Measurements from ENCODE around the gene MED26.

MED26 gene

GRCh38 chr19:16649734-16650133 is 21.7 kb upstream of the MED26 start:
- no peak for DNase-seq (ENCODE audit: low read depth in 2 of 2)

- DNase-seq (ENCODE audit: low read depth in 2 of 2), result no peak
Measured at GRCh38 chr19:16645140-16645539, 17.1 kb upstream of the MED26 start.

GRCh38 chr19:16641695-16642094 is 13.7 kb upstream of the MED26 start:
- DNase-seq (ENCODE audit: low read depth in 2 of 2), result no peak

- no peak for DNase-seq (ENCODE audit: low read depth in 2 of 2)
Measured at GRCh38 chr19:16640951-16641350, 12.9 kb upstream of the MED26 start.

- DNase-seq (ENCODE audit: low read depth in 2 of 2), result no peak
Measured at GRCh38 chr19:16638666-16639065, 10.7 kb upstream of the MED26 start.

- no peak for DNase-seq (ENCODE audit: low read depth in 2 of 2)
Measured at GRCh38 chr19:16637535-16637934, 9.5 kb upstream of the MED26 start.

GRCh38 chr19:16631465-16631864 is 3.5 kb upstream of the MED26 start:
- no peak for DNase-seq (ENCODE audit: low read depth in 2 of 2)

GRCh38 chr19:16628984-16629691 is 1.1 kb upstream of the MED26 start:
- no peak for DNase-seq (ENCODE audit: low read depth in 2 of 2)

- no peak for DNase-seq (ENCODE audit: low read depth in 2 of 2)
Measured at GRCh38 chr19:16627928-16628182, 149 bp downstream of the MED26 start.

GRCh38 chr19:16627193-16627927 is 644 bp downstream of the MED26 start:
- no peak for DNase-seq (ENCODE audit: low read depth in 2 of 2)

GRCh38 chr19:16626796-16627192 is 1.2 kb downstream of the MED26 start:
- DNase-seq (ENCODE audit: low read depth in 2 of 2), result no peak

- no peak for DNase-seq (ENCODE audit: low read depth in 2 of 2)
Measured at GRCh38 chr19:16625163-16625958, 2.6 kb downstream of the MED26 start.

- DNase-seq (ENCODE audit: low read depth in 2 of 2), result no peak
Measured at GRCh38 chr19:16624236-16624635, 3.8 kb downstream of the MED26 start.

GRCh38 chr19:16623576-16623975 is 4.4 kb downstream of the MED26 start:
- no peak for DNase-seq (ENCODE audit: low read depth in 2 of 2)

- no peak for DNase-seq (ENCODE audit: low read depth in 2 of 2)
Measured at GRCh38 chr19:16623066-16623465, 4.9 kb downstream of the MED26 start.

GRCh38 chr19:16621165-16621800 is 6.7 kb downstream of the MED26 start:
- no peak for DNase-seq (ENCODE audit: low read depth in 2 of 2)

- no peak for DNase-seq (ENCODE audit: low read depth in 2 of 2)
Measured at GRCh38 chr19:16620584-16620983, 7.4 kb downstream of the MED26 start.

GRCh38 chr19:16620018-16620417 is 8.0 kb downstream of the MED26 start:
- DNase-seq (ENCODE audit: low read depth in 2 of 2), result no peak

- no peak for DNase-seq (ENCODE audit: low read depth in 2 of 2)
Measured at GRCh38 chr19:16619457-16619856, 8.5 kb downstream of the MED26 start.

GRCh38 chr19:16618248-16618647 is 9.8 kb downstream of the MED26 start:
- DNase-seq (ENCODE audit: low read depth in 2 of 2), result no peak

GRCh38 chr19:16615808-16616207 is 12.2 kb downstream of the MED26 start:
- no peak for DNase-seq (ENCODE audit: low read depth in 2 of 2)

GRCh38 chr19:16614941-16615340 is 13.1 kb downstream of the MED26 start:
- no peak for DNase-seq (ENCODE audit: low read depth in 2 of 2)
